ENCODE results near the gene ZBTB22. TPM values are rescaled to one million over a fixed set of nuclear protein-coding genes. Genes with fewer than 3 reads are reported as not detected.
"Not testable (repeated sequence)": the region's sequence is repeated elsewhere in the genome, so short reads cannot be mapped to it uniquely, and the experiment has no call there.

The ZBTB22 gene
- total RNA-seq, 1 experiment from 2014 or later, result 11.7 TPM

DNA sequence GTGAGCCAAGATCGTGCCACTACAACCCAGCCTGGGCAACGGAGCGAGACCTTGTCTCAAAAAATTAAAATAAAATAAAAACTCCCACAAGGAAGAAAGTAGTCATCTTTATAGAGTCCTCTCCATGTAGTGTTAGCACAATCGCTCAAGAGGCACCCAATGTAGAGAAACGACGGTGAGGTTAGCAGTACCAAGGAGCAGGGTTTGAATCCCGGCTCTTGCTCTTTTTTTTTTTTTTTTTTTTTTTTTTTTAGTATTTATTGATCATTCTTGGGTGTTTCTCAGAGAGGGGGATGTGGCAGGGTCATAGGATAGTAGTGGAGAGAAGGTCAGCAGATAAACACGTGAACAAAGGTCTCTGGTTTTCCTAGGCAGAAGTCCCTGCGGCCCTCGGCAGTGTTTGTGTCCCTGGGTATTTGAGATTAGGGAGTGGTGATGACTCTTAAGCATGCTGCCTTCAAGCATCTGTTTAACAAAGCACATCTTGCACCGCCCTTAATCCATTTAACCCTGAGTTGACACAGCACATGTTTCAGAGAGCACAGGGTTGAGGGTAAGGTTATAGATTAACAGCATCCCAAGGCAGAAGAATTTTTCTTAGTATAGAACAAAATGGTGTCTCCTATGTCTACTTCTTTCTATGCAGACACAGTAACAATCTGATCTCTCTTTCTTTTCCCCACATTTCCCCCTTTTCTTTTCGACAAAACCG lies 39.8 kb upstream of the ZBTB22 start:
- H3K79me2 ChIP-seq (ENCODE audit: insufficient read depth, low read length); DNase-seq (ENCODE audit: low read depth, low spot score); CTCF ChIA-PET; H3K9ac ChIP-seq (ENCODE audit: low read length); intact Hi-C loops (cut with micrococcal nuclease); H3K4me3 ChIP-seq (replicated peaks in 1 of 2; ENCODE audit: low read depth in 1 of 2, low read length in 2 of 2); H3K4me2 ChIP-seq (ENCODE audit: low read length); H3K27ac ChIP-seq (ENCODE audit: low read depth, low read length); H4K20me1 ChIP-seq (ENCODE audit: insufficient read depth); H3K4me1 ChIP-seq (ENCODE audit: control insufficient read depth in 1 of 2, insufficient read depth in 2 of 2, low read length in 2 of 2); ATAC-seq; H3K9me3 ChIP-seq (ENCODE audit: control insufficient read depth in 1 of 2, insufficient read depth in 1 of 2, low read depth in 1 of 2, low read length in 2 of 2); POLR2A ChIA-PET; RAD21 ChIA-PET (ENCODE audit: low non-redundant PET in 1 of 2, low total read pairs in 2 of 2, uncharacterized antibody in 2 of 2, unreplicated experiment in 2 of 2); H3K36me3 ChIP-seq (ENCODE audit: control insufficient read depth in 1 of 2, insufficient read depth in 2 of 2, low read length in 2 of 2); H2AFZ ChIP-seq (ENCODE audit: low read depth, low read length, poor library complexity, severe bottlenecking); BruUV-seq (replicated peaks); H3K9me2 ChIP-seq (ENCODE audit: insufficient read depth): not testable (repeated sequence)
- H3K27me3 ChIP-seq (ENCODE audit: insufficient read depth, low read length), result peaks cover 17% of the 10 kb centered on the region; the same call in 1 of the 2 replicates

GRCh38 chr6:33356295-33356694 lies 38.8 kb upstream of the ZBTB22 start:
- Histone ChIP-seq H4K20me1 (ENCODE audit: insufficient read depth) (no peaks in the 10 kb centered on the region), H3K9me3 (ENCODE audit: control insufficient read depth in 1 of 2, insufficient read depth in 1 of 2, low read depth in 1 of 2, low read length in 2 of 2) (no peaks in the 10 kb centered on the region), H3K79me2 (ENCODE audit: insufficient read depth, low read length) (no peaks in the 10 kb centered on the region), H3K36me3 (ENCODE audit: control insufficient read depth in 1 of 2, insufficient read depth in 2 of 2, low read length in 2 of 2) (no peaks in the 10 kb centered on the region), H3K4me1 (ENCODE audit: control insufficient read depth in 1 of 2, insufficient read depth in 2 of 2, low read length in 2 of 2) (no peaks in the 10 kb centered on the region), H3K4me2 (ENCODE audit: low read length) (no peak overlapping the region), H3K9ac (ENCODE audit: low read length) (no peak overlapping the region), H2AFZ (ENCODE audit: low read depth, low read length, poor library complexity, severe bottlenecking) (no peak overlapping the region), H3K4me3 (replicated peaks in 1 of 2; ENCODE audit: low read depth in 1 of 2, low read length in 2 of 2) (no peak overlapping the region), H3K27me3 (ENCODE audit: insufficient read depth, low read length) (peaks cover 17% of the 10 kb centered on the region; the same call in 1 of the 2 replicates), H3K27ac (ENCODE audit: low read depth, low read length) (no peak overlapping the region), H3K9me2 (ENCODE audit: insufficient read depth) (no peaks in the 10 kb centered on the region)
- POLR2A ChIA-PET, result no interaction called here
- CTCF ChIA-PET, result no interaction called here
- no peak for TF ChIP-seq EZH2 (IDR thresholded peaks at IDR 0.05)
- TF ChIP-seq ATF3 (IDR thresholded peaks at IDR 0.05), result no peak
- no TSS peak for BruUV-seq (replicated peaks)
- ATAC-seq (no peak), DNase-seq (ENCODE audit: low read depth, low spot score) (no peak)
- intact Hi-C loops (cut with micrococcal nuclease), result no loop called here
- RAD21 ChIA-PET (ENCODE audit: low non-redundant PET in 1 of 2, low total read pairs in 2 of 2, uncharacterized antibody in 2 of 2, unreplicated experiment in 2 of 2), result no interaction called here

DNA sequence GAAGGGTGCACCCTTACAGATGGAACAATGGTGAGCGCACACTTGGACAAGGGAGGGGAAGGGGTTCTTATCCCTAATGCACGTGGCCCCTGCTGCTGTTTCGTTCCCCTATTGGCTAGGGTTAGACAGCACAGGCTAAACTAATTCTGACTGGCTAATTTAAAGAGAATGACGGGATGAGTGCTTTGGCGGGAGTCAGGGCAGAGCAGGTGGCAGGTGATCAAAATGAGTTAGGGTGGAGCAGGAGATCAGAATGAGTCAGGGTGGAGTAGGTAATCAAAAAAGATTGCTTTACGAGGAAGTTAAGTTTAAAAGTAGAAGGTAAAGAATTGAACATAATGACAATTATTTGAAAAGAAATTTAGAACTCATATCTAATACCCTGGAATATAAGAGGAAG lies 38.3 kb upstream of the ZBTB22 start:
- H3K36me3 ChIP-seq (ENCODE audit: control insufficient read depth in 1 of 2, insufficient read depth in 2 of 2, low read length in 2 of 2); H3K4me3 ChIP-seq (replicated peaks in 1 of 2; ENCODE audit: low read depth in 1 of 2, low read length in 2 of 2); DNase-seq (ENCODE audit: low read depth, low spot score); CTCF ChIA-PET; H3K9me2 ChIP-seq (ENCODE audit: insufficient read depth); H3K4me2 ChIP-seq (ENCODE audit: low read length); H3K4me1 ChIP-seq (ENCODE audit: control insufficient read depth in 1 of 2, insufficient read depth in 2 of 2, low read length in 2 of 2); intact Hi-C loops (cut with micrococcal nuclease); BruUV-seq (replicated peaks); H3K9ac ChIP-seq (ENCODE audit: low read length); H3K79me2 ChIP-seq (ENCODE audit: insufficient read depth, low read length); ATAC-seq; H4K20me1 ChIP-seq (ENCODE audit: insufficient read depth); RAD21 ChIA-PET (ENCODE audit: low non-redundant PET in 1 of 2, low total read pairs in 2 of 2, uncharacterized antibody in 2 of 2, unreplicated experiment in 2 of 2); H2AFZ ChIP-seq (ENCODE audit: low read depth, low read length, poor library complexity, severe bottlenecking); H3K27ac ChIP-seq (ENCODE audit: low read depth, low read length); H3K9me3 ChIP-seq (ENCODE audit: control insufficient read depth in 1 of 2, insufficient read depth in 1 of 2, low read depth in 1 of 2, low read length in 2 of 2); POLR2A ChIA-PET: not testable (repeated sequence)
- peaks cover 17% of the 10 kb centered on the region; the same call in 1 of the 2 replicates for H3K27me3 ChIP-seq (ENCODE audit: insufficient read depth, low read length)
